Sciatic nerve (tissue), 2 donors: ENCODE data around the gene MYO1D. TPM values are rescaled to one million over a fixed set of nuclear protein-coding genes. Genes with fewer than 3 reads are reported as not detected.

ENCODE experiments used
- ATAC-seq: fragments of 200-7000 bp; cut with Tn5 transposase; one replicate; pipeline ENCODE4 v1.9.1; 2020; ENCODE audit warnings: mild to moderate bottlenecking, moderate library complexity
- DNase-seq: peaks from one replicate; pipeline ENCODE4 v3.0.0-alpha.2; 2020; ENCODE audit warnings: low spot score
- intact Hi-C: fragments of 100-400 bp; cut with DNase I; formaldehyde crosslinking; loops from one replicate; pipeline ENCODE4 v1.14.2; 2022
- total RNA-seq: library from RNA; stranded (reverse); fragmentation: NEBNext Ultra II Directional; extraction: Animal tissue kit (Norgen Biotek cat#: 25700); gene quantifications from one replicate; pipeline ENCODE4 v1.2.1, GENCODE V29; 2021
- donor health status: DM: no; HTN: no; CAD: no.
- donor health status: DM: no; HTN: no; CAD: no.

Gene MYO1D
- total RNA-seq, 1 donor from 2014 or later = 57.8 TPM

- ATAC-seq (no peak), DNase-seq (no peak)
- intact Hi-C loops = no loop called here
Observed at GRCh38 chr17:32625971-32626370, 251.0 kb downstream of the MYO1D start.

DNA sequence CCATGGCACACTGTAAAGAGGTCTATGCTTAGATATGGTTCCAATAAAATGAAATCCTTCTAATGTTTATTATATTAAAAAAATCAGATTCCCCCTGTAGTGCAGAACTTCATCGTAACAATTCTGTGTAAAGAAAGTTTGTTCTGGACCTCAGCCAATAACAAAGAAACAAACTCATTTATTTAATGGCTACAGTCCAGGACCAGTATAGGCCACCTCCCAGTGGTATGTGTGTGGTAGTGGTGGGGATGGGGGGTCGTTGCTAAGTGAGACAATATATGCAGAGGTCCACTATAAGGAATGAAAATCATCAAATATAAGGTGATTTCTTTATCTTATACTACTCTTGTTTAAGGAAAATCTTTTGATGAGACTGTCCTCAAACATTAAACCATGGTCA is 253.7 kb downstream of the MYO1D start:
- no peak for DNase-seq
- ATAC-seq = no peak
- intact Hi-C loops = no loop called here

DNA sequence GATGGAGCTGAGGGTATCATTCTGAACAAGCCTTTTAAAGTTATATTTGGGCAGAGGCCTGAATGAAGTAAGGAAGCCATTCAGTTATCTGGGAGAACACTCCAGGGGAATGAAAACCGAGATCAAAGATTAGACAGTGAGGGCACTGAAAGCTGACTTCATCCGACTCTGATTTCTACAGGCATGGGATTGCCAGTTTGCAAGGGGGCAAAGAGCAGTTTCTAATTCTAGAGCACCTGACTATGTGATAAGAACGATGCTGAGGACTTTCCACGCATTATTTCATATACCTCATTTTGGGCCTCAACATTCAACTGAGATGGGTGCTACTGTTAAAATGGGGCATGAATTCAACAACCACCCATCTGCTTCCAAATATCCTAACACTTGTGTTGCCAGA is 254.4 kb downstream of the MYO1D start:
- DNase-seq (no peak), ATAC-seq (no peak)
- intact Hi-C loops = no loop called here

DNA sequence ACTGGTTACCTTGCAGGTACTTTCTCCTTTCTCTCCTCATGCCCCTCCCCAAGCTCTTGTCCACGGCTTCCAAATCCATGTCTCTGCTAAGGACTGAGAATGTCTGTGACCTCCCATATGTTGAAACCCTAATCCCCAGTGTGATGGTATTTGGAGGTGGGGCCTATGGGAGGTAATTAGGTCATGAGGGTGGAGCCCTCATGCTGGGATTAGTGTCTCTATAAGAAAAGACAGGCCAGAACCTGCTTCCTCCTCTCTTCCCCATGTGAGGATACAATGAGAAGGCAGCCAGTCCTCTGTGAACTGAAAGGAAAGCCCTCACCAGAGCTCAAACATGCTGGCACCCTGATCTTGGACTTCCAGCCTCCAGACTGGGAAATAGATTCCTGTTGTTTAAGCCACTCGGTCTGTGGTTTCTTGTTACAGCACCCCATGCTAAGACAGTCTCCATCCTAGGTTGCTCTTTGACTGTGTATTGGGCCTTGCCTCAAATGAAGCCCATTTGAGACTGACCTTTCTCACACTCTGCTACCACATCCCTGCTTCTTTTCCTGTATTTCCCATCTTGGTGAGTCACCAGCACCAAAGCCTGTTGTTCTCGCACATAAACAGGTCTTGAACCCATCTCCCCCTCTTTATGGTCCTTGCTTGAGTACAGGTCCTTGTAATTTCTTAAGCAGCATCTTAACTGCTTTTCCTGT is 255.2 kb downstream of the MYO1D start:
- ATAC-seq = no peak
- intact Hi-C loops = no loop called here
- DNase-seq = no peak

DNA sequence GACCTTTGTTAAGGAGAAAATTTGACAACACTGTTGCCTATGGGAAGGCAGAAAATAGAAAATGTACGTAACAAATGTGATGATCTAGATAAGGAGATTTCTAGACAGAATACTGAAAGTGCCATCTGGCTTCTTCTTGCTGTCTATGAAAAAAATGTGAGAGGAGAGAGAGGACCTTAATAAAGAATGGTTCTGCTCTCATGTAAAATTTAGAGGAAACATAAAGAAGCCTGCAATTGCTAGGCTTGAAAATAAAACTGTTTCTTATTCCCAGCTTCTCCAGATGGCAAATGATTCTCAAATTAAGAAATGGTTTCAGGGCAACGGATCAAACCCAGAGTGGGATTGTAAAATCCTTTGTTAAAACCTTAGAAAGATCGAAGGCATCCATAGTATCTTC is 261.6 kb downstream of the MYO1D start:
- DNase-seq (no peak), ATAC-seq (no peak)
- intact Hi-C loops = no loop called here

DNA sequence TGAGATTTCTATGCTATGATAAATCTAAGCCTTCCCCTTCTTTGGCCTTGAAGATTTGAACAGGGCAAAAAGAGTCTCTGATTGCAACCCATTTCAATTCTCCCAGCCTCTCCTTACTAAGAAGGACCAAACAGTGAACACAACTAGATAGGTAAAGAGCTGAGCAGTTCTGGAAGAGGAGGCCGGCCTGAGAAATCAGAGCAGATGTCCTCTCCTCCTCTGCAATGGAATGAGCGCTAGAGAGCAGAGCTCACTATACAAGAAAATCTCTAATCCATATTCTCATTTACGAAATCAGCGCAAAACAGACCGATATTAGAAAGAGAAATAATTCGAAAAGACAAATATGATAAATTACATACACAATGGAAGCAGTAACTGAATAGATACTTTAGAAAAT is 266.0 kb downstream of the MYO1D start:
- intact Hi-C loops = no loop called here
- ATAC-seq (no peak), DNase-seq (no peak)

- ATAC-seq (no peak), DNase-seq (no peak)
- intact Hi-C loops = no loop called here
Observed at GRCh38 chr17:32609884-32610650, 266.9 kb downstream of the MYO1D start.

DNA sequence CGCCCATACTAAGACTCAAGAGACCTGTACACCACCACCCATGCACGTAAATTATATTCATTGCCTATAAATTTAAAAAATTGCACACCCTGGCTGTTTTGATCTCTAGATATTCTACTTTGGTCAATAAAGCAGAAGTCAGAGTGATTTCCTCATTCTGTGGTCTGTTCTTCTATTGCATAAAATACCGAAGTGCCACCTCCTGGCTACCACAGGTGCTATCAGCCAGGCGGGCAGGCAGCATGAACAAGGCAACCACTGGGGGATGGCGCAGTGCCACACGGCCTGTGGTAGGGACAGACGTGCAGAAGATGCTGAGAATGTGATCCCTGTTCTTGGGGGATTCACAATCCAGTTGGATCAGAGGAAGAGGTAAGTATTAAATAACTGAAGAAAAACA is 267.8 kb downstream of the MYO1D start:
- intact Hi-C loops = no loop called here
- no peak for ATAC-seq
- no peak for DNase-seq

GRCh38 chr17:32608267-32608666 is 268.7 kb downstream of the MYO1D start:
- no peak for ATAC-seq

DNA sequence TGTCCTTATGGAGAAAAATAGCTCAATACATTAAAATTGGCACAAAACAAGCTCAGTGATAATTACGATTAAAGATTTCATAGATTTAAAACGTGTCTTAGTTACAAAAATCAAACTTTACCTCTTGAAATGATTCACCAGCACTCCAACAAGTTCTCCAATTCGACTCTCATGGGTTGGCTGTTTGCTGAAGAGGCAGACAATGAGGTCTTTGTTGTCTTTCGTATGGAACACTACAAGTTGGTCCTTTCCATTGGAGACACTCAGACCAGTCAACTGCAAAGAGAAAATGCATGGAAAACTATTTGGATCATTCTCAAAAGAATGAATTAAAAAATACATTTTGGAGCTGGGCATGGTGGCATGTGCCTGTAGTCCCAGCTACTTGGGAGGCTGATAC is 272.0 kb downstream of the MYO1D start:
- ATAC-seq (no peak), DNase-seq (no peak)
- intact Hi-C loops = no loop called here

More at GRCh38 chr17:32608267-32608666, 268.7 kb downstream of the MYO1D start:
- intact Hi-C loops = no loop called here
- DNase-seq = no peak

- DNase-seq = no peak
- no peak for ATAC-seq
- intact Hi-C loops = no loop called here
Observed at GRCh38 chr17:32602396-32602795, 274.5 kb downstream of the MYO1D start.

- no peak for DNase-seq
- intact Hi-C loops = no loop called here
- ATAC-seq = no peak
Observed at GRCh38 chr17:32601866-32602265, 275.1 kb downstream of the MYO1D start.

DNA sequence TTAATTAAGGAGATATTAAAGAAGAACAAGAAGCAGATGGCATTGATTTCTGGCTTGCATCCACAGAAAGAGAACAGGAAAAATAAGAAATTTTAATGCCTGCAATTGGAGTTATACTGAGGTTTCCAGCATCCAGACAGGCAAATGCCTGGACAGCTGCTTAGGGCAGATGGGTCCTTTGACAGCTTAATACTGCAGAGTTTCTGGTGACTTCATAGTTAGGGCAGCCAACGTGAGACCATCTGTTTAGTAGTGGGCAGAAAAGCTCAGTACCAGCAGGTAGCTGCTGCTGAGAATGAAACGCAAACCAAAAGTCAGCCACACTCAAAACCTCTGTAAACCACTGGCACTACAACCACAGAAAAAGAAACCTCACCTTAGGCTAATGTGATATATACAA is 280.3 kb downstream of the MYO1D start:
- DNase-seq = no peak
- intact Hi-C loops = no loop called here
- ATAC-seq = no peak

GRCh38 chr17:32596206-32596605 is 280.7 kb downstream of the MYO1D start:
- ATAC-seq = no peak
- intact Hi-C loops = no loop called here
- no peak for DNase-seq

GRCh38 chr17:32593003-32593402 is 283.9 kb downstream of the MYO1D start:
- intact Hi-C loops = loop anchor here (1.0 kb wide), 1 partner anchor 51 kb away; no protein-coding TSS in a partner anchor
- ATAC-seq = no peak
- DNase-seq = no peak

DNA sequence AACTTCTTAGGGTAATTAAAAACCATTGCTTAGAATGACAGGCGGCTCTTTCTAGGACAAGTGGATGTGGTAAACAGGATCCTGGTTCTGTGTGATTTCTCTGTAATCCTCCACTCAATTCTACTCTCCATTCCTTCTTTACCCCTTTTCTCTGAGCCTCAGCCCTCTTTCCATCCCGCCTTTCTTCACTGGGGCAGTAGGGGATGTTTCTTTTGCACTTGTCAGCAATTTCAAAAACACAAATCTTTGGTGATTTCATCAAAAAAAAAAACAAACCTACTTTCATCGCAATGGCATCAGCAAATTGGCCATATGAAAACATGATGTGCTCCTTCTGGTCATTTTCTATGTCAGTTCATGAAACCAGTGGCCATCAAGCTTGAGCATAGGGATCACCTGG is 285.5 kb downstream of the MYO1D start:
- ATAC-seq = no peak

GRCh38 chr17:32590974-32591373 is 285.9 kb downstream of the MYO1D start:
- intact Hi-C loops = loop anchor here (1.0 kb wide), 1 partner anchor 11 kb away; no protein-coding TSS in a partner anchor
- ATAC-seq (no peak), DNase-seq (no peak)

More for the DNA sequence above, 285.5 kb downstream of the MYO1D start:
- no peak for DNase-seq
- intact Hi-C loops = no loop called here

- DNase-seq (no peak), ATAC-seq (no peak)
- intact Hi-C loops = no loop called here
Observed at GRCh38 chr17:32588982-32589381, 287.9 kb downstream of the MYO1D start.

- DNase-seq (no peak), ATAC-seq (no peak)
- intact Hi-C loops = no loop called here
Observed at GRCh38 chr17:32588135-32588534, 288.8 kb downstream of the MYO1D start.

DNA sequence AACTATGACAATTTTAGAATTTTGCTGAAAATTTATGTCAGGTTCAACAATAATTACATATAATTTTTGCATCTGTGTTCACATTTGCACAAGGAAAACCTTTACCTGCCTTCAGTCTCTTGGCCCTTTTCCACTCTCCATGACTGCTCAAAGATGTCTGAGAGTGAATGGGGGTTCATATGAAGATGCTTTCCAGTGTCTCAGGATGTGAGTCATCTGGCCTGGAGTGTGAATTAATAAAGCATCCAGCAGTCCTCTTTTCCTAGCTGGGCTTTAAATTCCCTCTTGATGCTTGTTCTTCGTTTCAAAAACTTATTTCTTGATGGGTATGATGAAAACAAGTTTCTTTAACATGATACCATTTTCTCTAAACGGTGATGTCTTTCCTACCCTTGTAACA is 290.3 kb downstream of the MYO1D start:
- no peak for DNase-seq

DNA sequence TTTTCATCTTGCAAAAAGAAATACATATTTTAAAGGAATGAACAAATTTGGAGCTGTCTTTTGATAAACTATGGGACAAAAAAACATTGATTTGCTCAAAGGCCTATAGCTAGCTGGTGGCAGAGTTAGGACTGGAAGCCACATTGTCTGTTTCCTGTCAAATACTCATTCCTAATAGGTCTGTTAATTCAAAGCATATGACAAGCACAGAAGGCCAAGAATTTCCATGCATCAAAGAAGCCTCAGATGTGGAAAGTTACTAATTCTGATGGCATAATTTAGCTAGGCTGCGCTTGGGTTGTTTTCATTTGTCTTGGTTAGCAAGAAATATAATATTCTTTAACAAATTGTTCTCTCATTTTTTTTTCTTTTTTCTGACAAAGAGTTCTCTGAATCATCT is 292.1 kb downstream of the MYO1D start:
- DNase-seq (no peak), ATAC-seq (no peak)
- intact Hi-C loops = no loop called here

More for the DNA sequence above, 290.3 kb downstream of the MYO1D start:
- ATAC-seq = no peak
- intact Hi-C loops = no loop called here
